Mesenchymal stem cell (in vitro differentiated cells and primary cell): ENCODE measurements around the gene ZNF18.
A peak's percentile ranks its signal among the peaks of the same experiment; 100 is the strongest.

ENCODE experiments used
- DNase-seq: peaks from one replicate; pipeline ENCODE4 v3.0.0-alpha.2; 2013
- H2AFZ ChIP-seq: one replicate; pipeline ENCODE4 v1.6.1; 2013; ENCODE audit warnings: low read depth, mild to moderate bottlenecking, control low read depth, inconsistent platforms, low read length, moderate library complexity
- H2AK5ac ChIP-seq: 2 replicates; pipeline ENCODE4 v1.6.1; 2013; ENCODE audit warnings: low read length, moderate library complexity, mild to moderate bottlenecking, inconsistent platforms; ENCODE audit not compliant: severe bottlenecking
- H2BK120ac ChIP-seq: one replicate; pipeline ENCODE4 v1.6.1; 2013; ENCODE audit warnings: low read depth, mild to moderate bottlenecking, inconsistent platforms, low read length, moderate library complexity
- H2BK12ac ChIP-seq, 2 experiments: one replicate each; pipeline ENCODE4 v1.6.1; 2013; ENCODE audit warnings: inconsistent platforms in 2 of 2, low read length in 2 of 2, mild to moderate bottlenecking in 2 of 2, moderate library complexity in 2 of 2, control low read depth in 1 of 2
- H2BK15ac ChIP-seq: one replicate; pipeline ENCODE4 v1.6.1; 2013; ENCODE audit warnings: mild to moderate bottlenecking, low read depth, inconsistent platforms; ENCODE audit not compliant: poor library complexity, severe bottlenecking
- H2BK5ac ChIP-seq: 2 replicates; pipeline ENCODE4 v1.6.1; 2013; ENCODE audit warnings: low read depth, mild to moderate bottlenecking, low read length, control low read depth, inconsistent platforms; ENCODE audit not compliant: poor library complexity, severe bottlenecking
- H3K14ac ChIP-seq, 2 experiments: one replicate each; pipeline ENCODE4 v1.6.1; 2013; ENCODE audit warnings: inconsistent platforms in 2 of 2, low read length in 2 of 2, control low read depth in 1 of 2, mild to moderate bottlenecking in 1 of 2, moderate library complexity in 1 of 2
- H3K18ac ChIP-seq, 2 experiments: one replicate each; pipeline ENCODE4 v1.6.1; 2013; ENCODE audit warnings: inconsistent platforms in 2 of 2, low read length in 2 of 2, control low read depth in 1 of 2, low read depth in 1 of 2, mild to moderate bottlenecking in 1 of 2
- H3K23ac ChIP-seq, 2 experiments: one replicate each; pipeline ENCODE4 v1.6.1; 2013; ENCODE audit warnings: inconsistent platforms in 2 of 2, low read length in 2 of 2, mild to moderate bottlenecking in 2 of 2, moderate library complexity in 2 of 2, control low read depth in 1 of 2
- H3K27ac ChIP-seq: 2 replicates; pipeline ENCODE4 v1.5.1; 2013; ENCODE audit warnings: mild to moderate bottlenecking, moderate library complexity, low read length, control low read depth, inconsistent platforms; ENCODE audit not compliant: poor library complexity, severe bottlenecking
- H3K27me3 ChIP-seq, 2 experiments: 2 replicates each; pipeline versions ENCODE4 v1.6.1 to v1.7.0; 2013; ENCODE audit warnings: low read length in 2 of 2, mild to moderate bottlenecking in 2 of 2, moderate library complexity in 2 of 2, control low read depth in 1 of 2, inconsistent platforms in 1 of 2; ENCODE audit not compliant: control insufficient read depth in 1 of 2, insufficient read depth in 1 of 2
- H3K36me3 ChIP-seq, 2 experiments: 2 replicates each; pipeline versions ENCODE4 v1.6.1 to v1.7.0; 2013; ENCODE audit warnings: low read length in 2 of 2, control low read depth in 1 of 2, inconsistent platforms in 1 of 2, low read depth in 1 of 2, mild to moderate bottlenecking in 1 of 2; ENCODE audit not compliant: insufficient read depth in 2 of 2, control insufficient read depth in 1 of 2
- H3K4ac ChIP-seq, 2 experiments: one replicate each; pipeline ENCODE4 v1.6.1; 2013; ENCODE audit warnings: inconsistent platforms in 2 of 2, low read length in 2 of 2, mild to moderate bottlenecking in 2 of 2, moderate library complexity in 2 of 2, control low read depth in 1 of 2, low read depth in 1 of 2
- H3K4me1 ChIP-seq: 2 replicates; pipeline ENCODE4 v1.6.1; 2013; ENCODE audit warnings: low read depth, low read length, control low read depth; ENCODE audit not compliant: control insufficient read depth, insufficient read depth
- H3K4me2 ChIP-seq: 2 replicates; pipeline ENCODE4 v1.6.1; 2013; ENCODE audit warnings: low read length, mild to moderate bottlenecking, inconsistent platforms; ENCODE audit not compliant: poor library complexity, severe bottlenecking
- H3K4me3 ChIP-seq, 2 experiments: 2 replicates each; pipeline versions ENCODE4 v1.5.1 to v1.7.0; 2013; ENCODE audit warnings: low read length in 2 of 2, mild to moderate bottlenecking in 2 of 2, control low read depth in 1 of 2, low read depth in 1 of 2; ENCODE audit not compliant: insufficient read depth in 1 of 2
- H3K79me1 ChIP-seq: replicated peaks from 2 replicates; pipeline ENCODE4 v1.6.1; 2013; ENCODE audit warnings: mild to moderate bottlenecking, control low read depth, low read length, inconsistent platforms; ENCODE audit not compliant: poor library complexity, severe bottlenecking
- H3K9ac ChIP-seq: 2 replicates; pipeline ENCODE4 v1.7.0; 2013; ENCODE audit warnings: mild to moderate bottlenecking, low read length, moderate library complexity
- H3K9me3 ChIP-seq: 2 replicates; pipeline ENCODE4 v1.7.0; 2013; ENCODE audit warnings: mild to moderate bottlenecking, low read length; ENCODE audit not compliant: control insufficient read depth
- H4K8ac ChIP-seq: one replicate; pipeline ENCODE4 v1.6.1; 2013; ENCODE audit warnings: inconsistent platforms, mild to moderate bottlenecking, low read length, moderate library complexity
- H4K91ac ChIP-seq: one replicate; pipeline ENCODE4 v1.6.1; 2013; ENCODE audit warnings: mild to moderate bottlenecking, low read length, inconsistent platforms
- WGBS: methylation state at CpG from one replicate; pipeline ENCODE4 v1.1.7; 2013; ENCODE audit warnings: mixed read lengths; 5-methylcytosine and 5-hydroxymethylcytosine counted together

Gene ZNF18

DNA sequence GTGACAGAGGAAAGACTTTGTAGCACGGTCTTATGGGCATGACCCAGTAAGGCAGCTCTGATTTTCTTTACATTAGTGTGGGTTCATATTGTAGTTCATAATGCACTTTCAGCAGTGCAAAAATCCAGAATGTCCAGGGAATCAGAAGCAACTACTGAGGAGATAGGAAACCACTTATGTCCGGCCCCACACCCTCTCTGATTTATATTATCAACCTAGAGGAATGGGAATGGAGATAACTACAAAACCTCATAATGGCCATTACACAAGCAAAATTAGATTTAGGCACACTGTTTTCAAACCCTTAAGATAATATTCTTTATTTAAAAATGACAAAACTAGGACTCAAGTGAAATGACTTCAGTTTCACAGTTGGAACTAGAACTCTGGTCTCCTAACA, 31.3 kb upstream of the ZNF18 start:
- Histone ChIP-seq H2AFZ (no peak overlapping the region), H3K23ac (no peak overlapping the region), H3K27ac (no peak overlapping the region), H3K4ac (no peak overlapping the region), H3K4me2 (no peak overlapping the region), H3K4me1 (no peaks in the 10 kb centered on the region), H3K4me3 (no peak overlapping the region), H3K14ac (no peak overlapping the region), H3K27me3 (no peaks in the 10 kb centered on the region), H2BK15ac (no peak overlapping the region), H2BK5ac (no peak overlapping the region), H2BK120ac (no peak overlapping the region), H3K36me3 (no peaks in the 10 kb centered on the region), H3K79me1 (peaks cover 12% of the 10 kb centered on the region), H4K8ac (no peak overlapping the region), H4K91ac (no peak overlapping the region), H3K9ac (no peak overlapping the region), H2AK5ac (no peak overlapping the region), H3K18ac (no peak overlapping the region), H3K9me3 (no peaks in the 10 kb centered on the region), H2BK12ac (no peak overlapping the region)
- DNase-seq: no peak
- WGBS: 82% methylated on average over 1 of the region's 2 CpGs

DNA sequence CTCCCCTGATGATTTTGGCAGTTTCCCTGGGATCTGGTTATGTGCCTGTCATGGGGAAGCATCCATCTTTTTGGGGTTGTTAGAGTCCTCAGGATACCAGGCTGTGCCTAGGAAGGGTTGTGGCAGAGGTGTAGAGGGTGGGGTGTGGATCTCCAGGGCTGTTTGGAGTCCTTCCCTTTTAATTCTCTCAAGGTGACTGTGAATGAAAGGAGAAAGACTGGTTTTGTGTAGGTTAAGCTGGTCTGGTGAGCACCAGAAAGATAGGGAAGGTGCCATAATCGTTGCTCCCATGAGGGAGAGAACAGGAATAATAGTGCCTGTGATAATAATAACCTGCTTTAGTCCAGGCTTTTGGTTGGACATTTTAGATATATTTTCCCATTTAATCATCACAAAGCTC, 30.4 kb upstream of the ZNF18 start:
- H3K27me3 ChIP-seq: no peaks in the 10 kb centered on the region
- H3K14ac ChIP-seq: no peak overlapping the region
- H3K4me1 ChIP-seq: no peaks in the 10 kb centered on the region
- WGBS: no CpG with 5 or more reads among the region's 1 CpG
- H4K8ac ChIP-seq: no peak overlapping the region
- no peak overlapping the region for H3K9ac ChIP-seq
- H2AFZ ChIP-seq: no peak overlapping the region
- no peak overlapping the region for H2AK5ac ChIP-seq
- H3K27ac ChIP-seq: no peak overlapping the region
- H2BK120ac ChIP-seq: no peak overlapping the region
- DNase-seq: no peak
- no peak overlapping the region for H2BK15ac ChIP-seq
- H3K79me1 ChIP-seq: peaks cover 11% of the 10 kb centered on the region
- H3K9me3 ChIP-seq: no peaks in the 10 kb centered on the region
- H3K23ac ChIP-seq: no peak overlapping the region
- no peak overlapping the region for H3K4me3 ChIP-seq
- H2BK12ac ChIP-seq: no peak overlapping the region
- no peak overlapping the region for H3K4ac ChIP-seq
- H2BK5ac ChIP-seq: no peak overlapping the region
- no peak overlapping the region for H3K18ac ChIP-seq
- no peak overlapping the region for H3K4me2 ChIP-seq
- no peaks in the 10 kb centered on the region for H3K36me3 ChIP-seq
- no peak overlapping the region for H4K91ac ChIP-seq

DNA sequence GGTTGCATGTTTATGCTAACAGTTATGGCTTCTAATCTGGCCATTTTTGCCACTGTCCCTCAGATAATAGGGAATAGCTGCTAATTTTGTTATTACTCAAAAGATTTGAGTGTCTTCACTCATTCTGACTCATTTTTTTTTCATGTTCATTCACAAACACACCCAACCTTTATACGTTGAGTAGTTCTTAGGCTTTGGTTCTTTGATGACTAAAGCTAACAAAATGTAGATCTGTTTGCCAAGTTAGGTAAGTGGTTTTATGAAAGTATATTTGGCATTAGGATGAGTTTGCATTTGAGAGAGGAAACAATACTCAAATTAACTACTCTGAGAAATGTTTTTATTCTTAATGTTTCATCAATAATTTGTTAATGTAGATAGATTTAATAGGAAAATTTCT, 27.1 kb upstream of the ZNF18 start:
- Histone ChIP-seq H3K9me3 (no peaks in the 10 kb centered on the region), H2AK5ac (no peak overlapping the region), H2BK120ac (no peak overlapping the region), H3K9ac (no peak overlapping the region), H2BK5ac (no peak overlapping the region), H3K4me2 (no peak overlapping the region), H3K23ac (no peak overlapping the region), H3K4me3 (no peak overlapping the region), H2BK15ac (no peak overlapping the region), H3K27me3 (peaks cover 0 to 4% of the 10 kb centered on the region in 2 experiments), H2AFZ (no peak overlapping the region), H3K4ac (no peak overlapping the region), H2BK12ac (no peak overlapping the region), H3K79me1 (peaks cover 7% of the 10 kb centered on the region), H3K4me1 (no peaks in the 10 kb centered on the region), H3K27ac (no peak overlapping the region), H4K91ac (no peak overlapping the region), H3K18ac (no peak overlapping the region), H3K36me3 (no peaks in the 10 kb centered on the region), H4K8ac (no peak overlapping the region), H3K14ac (no peak overlapping the region)
- WGBS: no CpG with 5 or more reads among the region's 1 CpG
- DNase-seq: peak; percentile 26

DNA sequence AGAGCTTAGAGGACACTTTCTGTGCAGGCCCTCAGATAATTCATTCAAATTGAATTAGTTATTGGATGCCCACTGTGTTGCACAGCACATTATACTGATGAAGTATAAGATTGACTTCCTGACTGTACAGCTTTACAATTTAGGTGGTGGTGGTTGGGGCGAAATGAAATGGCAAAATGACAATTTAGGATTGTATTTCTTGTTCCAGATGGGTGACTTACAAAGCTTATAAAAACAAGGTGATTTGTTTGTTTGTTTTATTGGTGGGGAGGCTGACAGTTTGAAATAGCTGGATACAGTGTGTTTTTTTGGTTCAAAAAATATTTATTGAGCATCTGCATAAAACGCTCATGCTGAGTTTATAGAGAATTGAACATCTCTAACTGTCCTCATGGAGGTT, 25.0 kb upstream of the ZNF18 start:
- Histone ChIP-seq H2BK5ac (no peak overlapping the region), H3K4ac (no peak overlapping the region), H3K9ac (peak overlapping the region; percentile 90), H2BK15ac (no peak overlapping the region), H3K4me2 (peak overlapping the region; percentile 7), H2BK12ac (no peak overlapping the region), H3K4me3 (peak overlapping the region in 1 of 2 experiments; percentile 81), H3K23ac (no peak overlapping the region), H3K27me3 (peaks cover 0 to 5% of the 10 kb centered on the region in 2 experiments), H4K91ac (no peak overlapping the region), H3K27ac (no peak overlapping the region), H4K8ac (no peak overlapping the region), H3K14ac (no peak overlapping the region), H3K79me1 (peaks cover 4% of the 10 kb centered on the region), H3K4me1 (no peaks in the 10 kb centered on the region), H2BK120ac (no peak overlapping the region), H2AK5ac (no peak overlapping the region), H2AFZ (no peak overlapping the region), H3K36me3 (no peaks in the 10 kb centered on the region), H3K9me3 (no peaks in the 10 kb centered on the region), H3K18ac (no peak overlapping the region)
- WGBS: 95% methylated on average over 2 of the region's 2 CpGs
- DNase-seq: no peak
